GM12872 (cell line): ENCODE measurements around the gene ABI1.

ENCODE experiments used
- TF ChIP-seq, protein P1 (sequence below): IDR thresholded peaks from 3 replicates; pipeline ENCODE4 v1.5.1; 2011; ENCODE audit warnings: low read depth, mild to moderate bottlenecking, low read length, moderate library complexity; ENCODE audit not compliant: insufficient read depth

The ABI1 gene

DNA sequence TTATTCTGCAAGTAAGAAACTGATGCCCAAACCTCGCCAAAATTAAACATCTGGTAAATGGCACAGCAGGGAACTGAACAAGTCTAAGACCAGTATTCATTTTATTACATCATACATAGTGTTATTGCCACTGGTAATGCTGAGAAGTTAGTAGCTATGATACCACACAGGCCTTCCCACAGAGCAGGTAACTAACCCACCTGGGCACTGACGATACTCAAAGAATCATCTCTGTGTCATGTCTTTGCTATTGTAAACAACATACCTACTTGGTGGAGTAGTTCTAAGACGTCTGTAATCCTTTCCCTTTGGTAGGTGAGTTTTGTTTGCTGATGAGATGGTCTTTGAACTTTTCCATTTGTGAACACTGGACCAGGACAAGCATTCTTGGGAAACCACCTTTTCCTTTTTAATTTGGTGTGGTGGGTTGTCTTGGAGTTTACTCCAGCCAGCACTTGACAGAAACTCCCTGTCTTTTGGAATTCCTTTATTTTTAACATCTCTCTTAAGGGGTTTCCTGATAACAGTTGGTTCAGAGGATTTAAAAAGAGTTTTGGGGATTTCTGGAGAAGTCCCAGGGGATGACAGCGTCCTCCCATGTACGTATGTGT lies 122.4 kb downstream of the ABI1 start:
- TF ChIP-seq, protein P1, sequence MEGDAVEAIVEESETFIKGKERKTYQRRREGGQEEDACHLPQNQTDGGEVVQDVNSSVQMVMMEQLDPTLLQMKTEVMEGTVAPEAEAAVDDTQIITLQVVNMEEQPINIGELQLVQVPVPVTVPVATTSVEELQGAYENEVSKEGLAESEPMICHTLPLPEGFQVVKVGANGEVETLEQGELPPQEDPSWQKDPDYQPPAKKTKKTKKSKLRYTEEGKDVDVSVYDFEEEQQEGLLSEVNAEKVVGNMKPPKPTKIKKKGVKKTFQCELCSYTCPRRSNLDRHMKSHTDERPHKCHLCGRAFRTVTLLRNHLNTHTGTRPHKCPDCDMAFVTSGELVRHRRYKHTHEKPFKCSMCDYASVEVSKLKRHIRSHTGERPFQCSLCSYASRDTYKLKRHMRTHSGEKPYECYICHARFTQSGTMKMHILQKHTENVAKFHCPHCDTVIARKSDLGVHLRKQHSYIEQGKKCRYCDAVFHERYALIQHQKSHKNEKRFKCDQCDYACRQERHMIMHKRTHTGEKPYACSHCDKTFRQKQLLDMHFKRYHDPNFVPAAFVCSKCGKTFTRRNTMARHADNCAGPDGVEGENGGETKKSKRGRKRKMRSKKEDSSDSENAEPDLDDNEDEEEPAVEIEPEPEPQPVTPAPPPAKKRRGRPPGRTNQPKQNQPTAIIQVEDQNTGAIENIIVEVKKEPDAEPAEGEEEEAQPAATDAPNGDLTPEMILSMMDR, result no peak

DNA sequence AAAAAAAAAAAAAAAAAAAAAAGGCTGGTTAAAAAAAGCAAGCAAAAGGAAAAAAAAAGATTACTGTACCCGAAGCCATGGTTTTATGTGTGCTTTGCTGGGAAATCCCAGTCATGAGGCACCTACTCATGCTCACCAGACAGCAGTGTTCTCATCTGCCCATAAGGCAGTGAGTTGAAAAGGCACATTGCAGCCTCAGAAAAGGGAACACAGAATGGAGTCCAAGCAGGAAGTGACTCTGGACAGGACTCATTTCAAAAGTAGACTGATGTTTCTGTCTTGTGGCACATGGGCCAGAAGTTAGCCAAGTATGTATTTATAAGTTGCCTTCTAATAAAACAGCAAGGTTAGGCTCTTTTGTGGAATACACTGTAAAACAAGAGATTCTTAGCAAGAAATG lies 123.0 kb downstream of the ABI1 start:
- TF ChIP-seq, protein P1, result no peak

DNA sequence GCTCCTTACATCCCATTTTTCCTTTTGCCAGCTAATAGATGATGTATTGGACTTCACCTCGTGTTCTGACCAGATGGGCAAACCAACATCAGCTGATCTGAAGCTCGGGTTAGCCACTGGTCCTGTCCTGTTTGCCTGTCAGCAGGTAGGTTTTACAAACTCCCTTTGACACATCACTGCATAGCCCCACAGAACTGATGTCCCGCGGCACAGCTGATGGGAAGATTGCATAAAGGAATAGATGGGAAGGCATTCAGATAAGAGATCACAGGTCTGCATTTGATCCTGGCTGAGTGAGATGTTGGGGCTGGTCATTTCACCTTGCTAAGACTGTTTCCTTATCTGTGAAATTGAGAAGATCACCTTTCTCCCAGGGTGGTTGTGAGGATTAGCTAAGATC lies 125.3 kb downstream of the ABI1 start:
- TF ChIP-seq, protein P1, result no peak

DNA sequence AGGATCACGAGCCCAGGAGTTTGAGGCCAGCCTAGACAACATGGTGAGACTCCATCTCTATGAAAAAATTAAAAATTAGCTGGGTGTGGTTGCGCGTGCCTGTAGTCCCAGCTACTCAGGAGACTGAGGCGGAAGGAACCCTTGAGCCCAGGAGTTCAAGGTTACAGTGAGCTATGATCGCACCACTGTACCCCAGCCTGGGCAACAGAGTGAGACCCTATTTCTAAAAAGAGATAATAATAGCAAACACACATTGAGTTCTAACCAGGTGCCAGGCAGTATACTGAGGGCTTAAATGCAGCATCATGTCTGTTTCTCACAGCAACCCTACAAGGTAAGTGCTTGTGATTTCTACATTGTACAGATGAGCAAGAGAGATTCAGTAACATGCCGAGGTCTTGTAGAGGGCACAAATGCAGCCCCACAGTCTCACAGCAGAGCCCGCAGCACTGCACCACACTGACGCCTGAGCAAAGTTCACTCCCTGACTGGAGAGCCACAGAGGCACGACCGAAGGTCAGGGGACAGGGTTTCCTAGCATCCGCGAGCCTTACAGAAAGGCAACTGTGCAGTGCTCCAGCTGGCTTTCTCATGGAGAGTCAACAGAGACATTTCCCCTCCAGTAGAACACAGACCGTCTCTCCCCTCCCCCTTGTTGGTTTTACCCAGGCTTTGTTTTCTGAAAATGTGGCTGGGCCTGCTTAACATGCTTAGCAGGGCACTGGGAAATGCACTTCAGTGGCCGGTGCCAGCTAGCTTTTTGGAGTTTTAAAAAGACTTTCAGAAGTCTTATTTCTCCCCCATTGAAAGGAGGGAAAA lies 126.8 kb downstream of the ABI1 start:
- TF ChIP-seq, protein P1, result no peak

GRCh38 chr10:26730552-26730951 lies 130.2 kb downstream of the ABI1 start:
- TF ChIP-seq, protein P1, result no peak

GRCh38 chr10:26729395-26729794 lies 131.4 kb downstream of the ABI1 start:
- TF ChIP-seq, protein P1, result no peak

- TF ChIP-seq, protein P1, result no peak
Measured at GRCh38 chr10:26728957-26729356, 131.8 kb downstream of the ABI1 start.
